Loucy (cell line): ENCODE results near the gene DCAKD.

Source experiments
- H2AFZ ChIP-seq: fragments of 200-600 bp; sonication (generic); 2 replicates; pipeline ENCODE4 v1.6.0; 2016; ENCODE audit warnings: antibody characterized with exemption, mild to moderate bottlenecking, low read length, moderate library complexity
- H3F3A ChIP-seq: fragments of 200-600 bp; 2 replicates; pipeline ENCODE4 v1.6.0; 2016; ENCODE audit warnings: antibody characterized with exemption, low read depth, mild to moderate bottlenecking
- H3K27me3 ChIP-seq: fragments of 200-600 bp; sonication (generic); 2 replicates; pipeline ENCODE4 v1.6.1; 2014; ENCODE audit warnings: low read length, mild to moderate bottlenecking; ENCODE audit not compliant: insufficient read depth, poor library complexity, severe bottlenecking
- H3K36me3 ChIP-seq: fragments of 200-600 bp; sonication (generic); 2 replicates; pipeline ENCODE4 v1.6.1; 2016; ENCODE audit warnings: low read length; ENCODE audit not compliant: insufficient read depth
- H3K4me1 ChIP-seq: fragments of 200-600 bp; sonication (generic); 2 replicates; pipeline ENCODE4 v1.5.1; 2014; ENCODE audit warnings: low read length, mild to moderate bottlenecking; ENCODE audit not compliant: insufficient read depth, poor library complexity, severe bottlenecking
- H3K4me2 ChIP-seq: fragments of 200-600 bp; sonication (generic); 2 replicates; pipeline ENCODE4 v1.6.0; 2014; ENCODE audit warnings: antibody characterized with exemption, low read length, low read depth, mild to moderate bottlenecking; ENCODE audit not compliant: poor library complexity, severe bottlenecking
- H3K4me3 ChIP-seq: fragments of 200-600 bp; sonication (generic); 2 replicates; pipeline ENCODE4 v1.5.1; 2014; ENCODE audit warnings: low read length, mild to moderate bottlenecking, mixed read lengths; ENCODE audit not compliant: poor library complexity, severe bottlenecking
- H3K79me2 ChIP-seq: fragments of 200-600 bp; sonication (generic); 2 replicates; pipeline ENCODE4 v1.6.1; 2014; ENCODE audit warnings: low read length; ENCODE audit not compliant: insufficient read depth
- H3K9ac ChIP-seq: fragments of 200-600 bp; sonication (generic); 2 replicates; pipeline ENCODE4 v1.6.0; 2014; ENCODE audit warnings: mild to moderate bottlenecking, low read depth, low read length, moderate library complexity; ENCODE audit not compliant: poor library complexity, severe bottlenecking
- H3K9me2 ChIP-seq: fragments of 200-600 bp; sonication (generic); replicated peaks from 2 replicates; pipeline ENCODE4 v1.6.1; 2016; ENCODE audit warnings: low read depth, low read length, mixed read lengths
- H3K9me3 ChIP-seq: fragments of 200-600 bp; sonication (generic); 2 replicates; pipeline ENCODE4 v1.6.1; 2014; ENCODE audit warnings: mild to moderate bottlenecking, antibody characterized with exemption, low read length, low read depth; ENCODE audit not compliant: insufficient read depth
- H4K20me1 ChIP-seq: fragments of 200-600 bp; sonication (generic); 2 replicates; pipeline ENCODE4 v1.6.0; 2014; ENCODE audit warnings: antibody characterized with exemption, low read length, mild to moderate bottlenecking; ENCODE audit not compliant: insufficient read depth, poor library complexity, severe bottlenecking
- CTCF ChIP-seq: fragments of 200-600 bp; sonication (generic); conservative IDR thresholded peaks from 2 replicates; pipeline ENCODE4 v1.5.1; 2014; ENCODE audit warnings: mild to moderate bottlenecking, antibody characterized with exemption, low read length
- EZH2phosphoT487 ChIP-seq: fragments of 200-600 bp; IDR thresholded peaks from 2 replicates; pipeline ENCODE4 v1.6.1; 2018; ENCODE audit warnings: antibody characterized with exemption, mild to moderate bottlenecking, moderate library complexity, borderline replicate concordance

Gene DCAKD

GRCh38 chr17:45096926-45097325 is 45.5 kb upstream of the DCAKD start:
- H3K9me2 ChIP-seq = no peaks in the 10 kb centered on the region
- no peaks in the 10 kb centered on the region for H3F3A ChIP-seq
- TF ChIP-seq CTCF = no peak
- no peak for TF ChIP-seq EZH2phosphoT487
- H3K79me2 ChIP-seq = no peaks in the 10 kb centered on the region
- no peaks in the 10 kb centered on the region for H3K27me3 ChIP-seq
- no peak overlapping the region for H2AFZ ChIP-seq
- H3K36me3 ChIP-seq = peaks cover 74% of the 10 kb centered on the region; the same call in 1 of the 2 replicates
- H4K20me1 ChIP-seq = no peaks in the 10 kb centered on the region
- no peaks in the 10 kb centered on the region for H3K4me1 ChIP-seq
- H3K9ac ChIP-seq = no peak overlapping the region
- no peak overlapping the region for H3K4me3 ChIP-seq
- H3K9me3 ChIP-seq = no peaks in the 10 kb centered on the region
- no peak overlapping the region for H3K4me2 ChIP-seq

GRCh38 chr17:45096141-45096540 is 44.7 kb upstream of the DCAKD start:
- Histone ChIP-seq H3K27me3 (no peaks in the 10 kb centered on the region), H3K4me1 (no peaks in the 10 kb centered on the region), H3K4me3 (no peak overlapping the region), H3K79me2 (no peaks in the 10 kb centered on the region), H4K20me1 (no peaks in the 10 kb centered on the region), H3F3A (no peaks in the 10 kb centered on the region), H2AFZ (no peak overlapping the region), H3K9me2 (no peaks in the 10 kb centered on the region), H3K9me3 (no peaks in the 10 kb centered on the region), H3K4me2 (no peak overlapping the region), H3K9ac (no peak overlapping the region), H3K36me3 (peaks cover 75% of the 10 kb centered on the region; the same call in 1 of the 2 replicates)
- TF ChIP-seq CTCF = peak; percentile 68
- no peak for TF ChIP-seq EZH2phosphoT487

GRCh38 chr17:45093444-45094110 is 42.1 kb upstream of the DCAKD start:
- no peak overlapping the region for H2AFZ ChIP-seq
- TF ChIP-seq CTCF (no peak), EZH2phosphoT487 (no peak)
- H3F3A ChIP-seq = no peaks in the 10 kb centered on the region
- H3K4me2 ChIP-seq = no peak overlapping the region
- H3K79me2 ChIP-seq = no peaks in the 10 kb centered on the region
- no peaks in the 10 kb centered on the region for H3K9me2 ChIP-seq
- no peak overlapping the region for H3K9ac ChIP-seq
- peaks cover 81% of the 10 kb centered on the region; the same call in 1 of the 2 replicates for H3K36me3 ChIP-seq
- H3K27me3 ChIP-seq = no peaks in the 10 kb centered on the region
- H3K9me3 ChIP-seq = no peaks in the 10 kb centered on the region
- no peaks in the 10 kb centered on the region for H3K4me1 ChIP-seq
- H3K4me3 ChIP-seq = no peak overlapping the region
- H4K20me1 ChIP-seq = no peaks in the 10 kb centered on the region
